ENCODE results near the gene HPSE. TPM values are rescaled to one million over a fixed set of nuclear protein-coding genes. Genes with fewer than 3 reads are reported as not detected.

HPSE gene
- total RNA-seq, 1 experiment from 2014 or later, result 12.6 TPM

- Histone ChIP-seq H3K27ac (ENCODE audit: low read depth, low read length) (no peak overlapping the region), H3K9me2 (ENCODE audit: insufficient read depth) (no peaks in the 10 kb centered on the region), H3K4me1 (ENCODE audit: control insufficient read depth in 1 of 2, insufficient read depth in 2 of 2, low read length in 2 of 2) (no peaks in the 10 kb centered on the region), H3K9me3 (ENCODE audit: control insufficient read depth in 1 of 2, insufficient read depth in 1 of 2, low read depth in 1 of 2, low read length in 2 of 2) (no peaks in the 10 kb centered on the region), H3K4me3 (replicated peaks in 1 of 2; ENCODE audit: low read depth in 1 of 2, low read length in 2 of 2) (no peak overlapping the region), H4K20me1 (ENCODE audit: insufficient read depth) (no peaks in the 10 kb centered on the region), H3K4me2 (ENCODE audit: low read length) (no peak overlapping the region), H2AFZ (ENCODE audit: low read depth, low read length, poor library complexity, severe bottlenecking) (no peak overlapping the region), H3K36me3 (ENCODE audit: control insufficient read depth in 1 of 2, insufficient read depth in 2 of 2, low read length in 2 of 2) (no peaks in the 10 kb centered on the region), H3K27me3 (ENCODE audit: insufficient read depth, low read length) (no peaks in the 10 kb centered on the region), H3K79me2 (ENCODE audit: insufficient read depth, low read length) (no peaks in the 10 kb centered on the region), H3K9ac (ENCODE audit: low read length) (no peak overlapping the region)
- no peak for TF ChIP-seq ZBTB33 (IDR thresholded peaks at IDR 0.05; ENCODE audit: extremely low read depth, insufficient replicate concordance, low read length)
- no peak for TF ChIP-seq JUND (IDR thresholded peaks at IDR 0.05)
- no peak for TF ChIP-seq FOSL1 (IDR thresholded peaks at IDR 0.05; ENCODE audit: low read depth)
- no peak for TF ChIP-seq CBX3 (IDR thresholded peaks at IDR 0.05; ENCODE audit: low read depth)
- TF ChIP-seq, protein P1, sequence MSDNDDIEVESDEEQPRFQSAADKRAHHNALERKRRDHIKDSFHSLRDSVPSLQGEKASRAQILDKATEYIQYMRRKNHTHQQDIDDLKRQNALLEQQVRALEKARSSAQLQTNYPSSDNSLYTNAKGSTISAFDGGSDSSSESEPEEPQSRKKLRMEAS (IDR thresholded peaks at IDR 0.05), result no peak
- TF ChIP-seq, protein P2, sequence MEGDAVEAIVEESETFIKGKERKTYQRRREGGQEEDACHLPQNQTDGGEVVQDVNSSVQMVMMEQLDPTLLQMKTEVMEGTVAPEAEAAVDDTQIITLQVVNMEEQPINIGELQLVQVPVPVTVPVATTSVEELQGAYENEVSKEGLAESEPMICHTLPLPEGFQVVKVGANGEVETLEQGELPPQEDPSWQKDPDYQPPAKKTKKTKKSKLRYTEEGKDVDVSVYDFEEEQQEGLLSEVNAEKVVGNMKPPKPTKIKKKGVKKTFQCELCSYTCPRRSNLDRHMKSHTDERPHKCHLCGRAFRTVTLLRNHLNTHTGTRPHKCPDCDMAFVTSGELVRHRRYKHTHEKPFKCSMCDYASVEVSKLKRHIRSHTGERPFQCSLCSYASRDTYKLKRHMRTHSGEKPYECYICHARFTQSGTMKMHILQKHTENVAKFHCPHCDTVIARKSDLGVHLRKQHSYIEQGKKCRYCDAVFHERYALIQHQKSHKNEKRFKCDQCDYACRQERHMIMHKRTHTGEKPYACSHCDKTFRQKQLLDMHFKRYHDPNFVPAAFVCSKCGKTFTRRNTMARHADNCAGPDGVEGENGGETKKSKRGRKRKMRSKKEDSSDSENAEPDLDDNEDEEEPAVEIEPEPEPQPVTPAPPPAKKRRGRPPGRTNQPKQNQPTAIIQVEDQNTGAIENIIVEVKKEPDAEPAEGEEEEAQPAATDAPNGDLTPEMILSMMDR (IDR thresholded peaks at IDR 0.05 in 2 of 3, conservative IDR thresholded peaks at IDR 0.05 in 1 of 3; ENCODE audit: borderline replicate concordance in 1 of 3, insufficient read depth in 1 of 3, low read depth in 2 of 3, low read length in 2 of 3), result no peak
- TF ChIP-seq ZNF274 (IDR thresholded peaks at IDR 0.05; ENCODE audit: low read depth, low read length), result no peak
- no peak for TF ChIP-seq CEBPB (IDR thresholded peaks at IDR 0.05; ENCODE audit: low read depth)
- no peak for TF ChIP-seq POLR2A (IDR thresholded peaks at IDR 0.05; ENCODE audit: borderline replicate concordance, extremely low read depth, insufficient read depth, insufficient read length)
- no peak for TF ChIP-seq YY1 (IDR thresholded peaks at IDR 0.05; ENCODE audit: extremely low read depth, insufficient replicate concordance, low read depth, low read length)
- TF ChIP-seq SIN3A (IDR thresholded peaks at IDR 0.05; ENCODE audit: low read depth), result no peak
- no peak for TF ChIP-seq POLR2AphosphoS5 (IDR thresholded peaks at IDR 0.05; ENCODE audit: low read depth, low read length)
- TF ChIP-seq EZH2 (IDR thresholded peaks at IDR 0.05), result no peak
- RAD21 ChIA-PET (ENCODE audit: low non-redundant PET in 1 of 2, low total read pairs in 2 of 2, uncharacterized antibody in 2 of 2, unreplicated experiment in 2 of 2), result interaction anchor here in 1 of 2 experiments (0.6 kb wide), 1 partner anchor 163 kb away, joined by 7 read pairs; no protein-coding TSS in a partner anchor
- POLR2A ChIA-PET, result no interaction called here
- CTCF ChIA-PET, result no interaction called here
- DNase-seq (ENCODE audit: low read depth, low spot score), result no peak
- intact Hi-C loops (cut with micrococcal nuclease), result no loop called here
- no peak for ATAC-seq
- BruUV-seq (replicated peaks), result no TSS peak
Measured at GRCh38 chr4:83340692-83341343, 6.2 kb upstream of the HPSE start.
